GM12872 (cell line): ENCODE measurements around the gene PRRX2.

Experiments
- CTCF ChIP-seq: IDR thresholded peaks from 3 replicates; pipeline ENCODE4 v1.5.1; 2011; ENCODE audit warnings: low read depth, mild to moderate bottlenecking, low read length, moderate library complexity; ENCODE audit not compliant: insufficient read depth

Gene PRRX2

DNA sequence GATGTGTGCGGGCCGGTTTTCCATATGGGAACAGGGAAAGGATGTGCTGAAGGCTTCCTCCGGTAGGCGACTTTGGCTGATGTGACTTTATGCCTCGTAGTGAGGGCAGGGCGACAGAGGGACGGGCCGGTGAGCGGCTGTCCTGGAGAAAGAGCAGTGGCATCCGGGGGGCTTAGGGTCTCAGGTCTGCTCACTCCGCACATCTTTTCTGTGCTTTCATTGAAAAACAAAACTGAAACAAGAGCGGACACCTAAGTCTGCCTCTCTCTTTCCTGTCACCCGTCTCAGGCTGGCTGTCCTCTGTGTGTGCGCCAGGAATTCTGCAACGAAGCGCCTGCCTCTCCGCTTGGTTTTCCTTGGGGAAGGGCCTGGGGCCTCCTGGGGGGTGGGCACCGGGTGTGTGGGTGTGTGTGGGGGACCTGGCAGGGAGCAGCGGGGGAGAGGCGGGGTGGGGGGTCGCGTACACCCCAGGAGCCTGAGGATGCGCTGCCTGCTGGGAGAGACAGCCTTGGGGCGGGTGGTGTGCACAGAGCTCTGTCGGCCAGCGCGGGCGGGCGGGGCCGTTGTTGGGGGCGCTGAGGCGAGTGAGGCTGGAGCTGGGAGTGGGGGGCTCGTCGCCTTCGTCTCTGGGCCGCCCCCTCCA, 580 bp upstream of the PRRX2 start:
- TF ChIP-seq CTCF: no peak

DNA sequence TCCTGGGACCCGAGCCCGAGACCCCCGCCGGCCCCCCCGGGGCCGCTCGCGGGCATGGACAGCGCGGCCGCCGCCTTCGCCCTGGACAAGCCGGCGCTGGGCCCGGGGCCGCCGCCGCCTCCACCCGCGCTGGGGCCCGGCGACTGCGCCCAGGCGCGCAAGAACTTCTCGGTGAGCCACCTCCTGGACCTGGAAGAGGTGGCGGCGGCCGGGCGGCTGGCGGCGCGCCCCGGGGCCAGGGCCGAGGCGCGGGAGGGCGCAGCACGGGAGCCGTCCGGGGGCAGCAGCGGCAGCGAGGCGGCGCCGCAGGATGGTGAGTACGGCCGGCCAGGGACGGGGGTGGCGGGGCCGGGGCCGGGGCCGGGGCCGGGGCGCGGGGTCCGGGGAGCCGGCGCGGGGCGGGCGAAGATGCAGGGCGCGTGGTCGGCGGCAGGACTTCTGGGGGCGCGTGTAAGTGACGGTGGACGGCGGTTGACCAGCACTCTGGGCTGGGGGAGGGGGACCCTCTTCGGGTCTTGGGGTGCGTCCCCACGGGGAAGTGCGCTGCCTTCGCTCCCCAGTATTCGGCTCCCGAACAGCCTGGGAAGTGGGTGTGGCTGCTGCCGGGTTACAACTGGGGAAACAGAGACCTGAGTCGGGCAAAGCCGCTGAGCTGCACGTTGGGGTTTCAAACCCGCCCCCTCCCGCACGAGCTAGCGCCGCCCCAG, 520 bp downstream of the PRRX2 start:
- no peak for TF ChIP-seq CTCF

DNA sequence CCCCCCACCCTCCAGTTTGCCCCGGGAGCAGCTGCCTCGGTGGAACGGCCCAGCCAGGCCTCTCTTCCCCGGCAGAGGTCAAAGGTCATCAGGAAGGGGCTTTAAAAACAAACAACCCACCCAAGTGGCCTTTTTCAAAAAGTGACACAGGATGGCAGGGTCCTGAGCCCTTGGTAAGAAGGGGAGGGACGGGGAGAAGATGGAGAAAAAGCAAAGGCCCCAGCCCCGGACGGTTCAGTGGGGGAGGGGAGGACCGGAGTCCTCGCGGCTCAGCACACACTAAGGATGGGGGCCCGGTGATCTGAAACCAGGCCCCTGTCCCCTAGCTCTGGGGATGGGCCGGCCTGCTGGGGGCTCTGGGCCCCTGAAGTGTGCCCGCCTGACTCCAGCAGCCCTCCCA, 1.1 kb downstream of the PRRX2 start:
- no peak for TF ChIP-seq CTCF

GRCh38 chr9:129667378-129667777, 1.9 kb downstream of the PRRX2 start:
- no peak for TF ChIP-seq CTCF

DNA sequence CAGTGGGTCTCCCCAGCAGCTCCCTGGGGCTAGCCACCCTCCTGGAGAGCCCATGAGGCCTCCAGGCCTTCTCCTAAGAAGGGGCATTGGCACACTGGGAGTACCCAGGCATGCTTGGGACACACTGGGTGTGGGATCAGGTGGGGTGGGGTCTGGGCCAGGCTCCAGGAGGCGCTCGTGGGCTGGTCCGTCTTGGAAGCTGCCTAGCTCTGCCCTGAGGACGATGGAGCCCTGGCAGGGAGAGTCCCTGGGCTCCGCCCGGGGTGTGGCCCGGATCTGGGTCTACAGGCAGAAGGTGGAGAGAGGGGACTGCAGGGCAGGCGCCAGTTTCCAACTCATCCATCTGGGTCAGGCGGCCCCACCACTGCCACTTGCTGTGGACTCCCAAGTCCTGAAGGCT, 2.4 kb downstream of the PRRX2 start:
- TF ChIP-seq CTCF: no peak

DNA sequence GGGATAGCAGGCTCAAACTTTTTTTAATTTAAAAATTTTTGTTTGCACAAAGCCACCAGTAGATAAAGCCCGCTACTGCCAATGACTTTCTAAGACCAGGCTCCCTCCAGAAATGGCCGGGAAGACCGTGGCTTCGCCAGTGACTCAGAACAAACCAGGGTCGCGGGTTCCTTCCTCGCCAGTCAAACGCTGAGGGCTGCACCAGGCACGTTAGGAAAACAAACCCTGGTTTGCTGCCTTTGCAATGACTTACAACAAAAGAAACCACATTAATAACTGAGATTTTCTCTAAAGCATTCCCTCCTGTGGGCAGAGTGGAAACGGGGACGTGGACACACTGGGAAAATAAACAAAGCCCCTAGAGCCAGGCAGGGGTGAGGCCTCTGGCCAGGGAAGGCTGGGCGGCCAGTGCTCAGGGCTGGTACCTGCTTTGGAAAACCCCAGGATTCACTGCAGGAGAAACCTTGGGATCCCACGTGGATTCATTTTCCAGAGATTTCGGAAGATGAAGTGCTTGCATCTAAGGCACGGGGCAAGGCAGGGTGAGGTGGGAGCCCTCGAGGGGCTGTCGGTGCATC, 3.8 kb downstream of the PRRX2 start:
- TF ChIP-seq CTCF: no peak

- TF ChIP-seq CTCF: no peak
Measured at GRCh38 chr9:129669946-129670345, 4.5 kb downstream of the PRRX2 start.
